Measurements from ENCODE around the gene SNAPC4. TPM values are rescaled to one million over a fixed set of nuclear protein-coding genes. Genes with fewer than 3 reads are reported as not detected.

Gene SNAPC4
- total RNA-seq, 1 experiment from 2014 or later = 24.8 TPM

DNA sequence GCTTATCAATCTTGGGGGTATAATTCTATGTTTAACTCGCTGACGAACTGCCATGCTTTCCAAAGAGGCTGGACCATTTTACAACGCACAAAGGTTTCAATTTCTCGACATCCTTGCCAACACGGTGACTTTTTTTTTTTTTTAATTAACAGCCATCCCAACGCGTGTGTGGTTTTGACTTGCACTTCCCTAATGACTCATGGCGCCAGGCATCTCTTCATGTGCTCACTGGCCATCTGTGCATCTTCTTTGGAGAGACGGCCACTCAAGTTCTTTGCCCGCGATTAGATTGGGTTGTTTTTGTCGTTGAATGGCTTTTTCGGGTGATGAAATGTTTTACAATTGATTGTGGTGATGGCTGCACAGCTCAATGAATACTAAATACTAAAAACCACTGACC is 14.0 kb downstream of the SNAPC4 start:
- CTCF ChIA-PET = no interaction called here

DNA sequence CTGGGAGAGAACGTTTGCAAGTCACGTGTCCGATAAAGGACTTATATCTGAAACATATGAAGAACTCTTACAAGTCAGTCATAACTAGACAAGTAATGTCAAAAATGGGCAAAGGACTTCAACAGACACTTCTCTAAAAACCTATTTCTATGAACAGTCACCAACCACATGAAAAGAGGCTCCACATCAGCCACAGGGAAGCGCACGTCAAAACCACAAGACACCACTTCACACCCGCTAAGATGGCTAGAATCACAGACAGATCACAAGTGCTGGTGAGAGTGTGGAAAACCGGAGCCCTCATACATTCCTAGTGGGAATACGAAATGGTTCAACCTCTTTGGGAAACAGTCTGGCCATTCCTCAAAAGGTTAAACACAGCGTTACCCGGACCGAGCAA is 15.0 kb downstream of the SNAPC4 start:
- ChIA-PET CTCF (no interaction called here), POLR2A (ENCODE audit: low non-redundant PET) (no interaction called here)
- Histone ChIP-seq H3K27me3 (replicated peaks; ENCODE audit: insufficient read depth, low read depth, low read length, poor library complexity) (no peaks in the 10 kb centered on the region), H3K4me1 (ENCODE audit: insufficient read depth, low read length, poor library complexity, severe bottlenecking) (no peaks in the 10 kb centered on the region), H3K27ac (ENCODE audit: low read depth, low read length, poor library complexity, severe bottlenecking) (no peak overlapping the region), H3K9me3 (ENCODE audit: low read depth, low read length, poor library complexity, severe bottlenecking) (no peaks in the 10 kb centered on the region), H3K36me3 (ENCODE audit: insufficient read depth, low read length, poor library complexity, severe bottlenecking) (peaks cover 67% of the 10 kb centered on the region), H3K4me3 (ENCODE audit: low read depth, low read length, poor library complexity, severe bottlenecking) (no peak overlapping the region)
- intact Hi-C loops (cut with micrococcal nuclease; ENCODE audit: unreplicated experiment) = no loop called here
- TF ChIP-seq EZH2 (IDR thresholded peaks at IDR 0.05; ENCODE audit: borderline replicate concordance, low read depth, low read length, poor library complexity, severe bottlenecking) = no peak
- TF ChIP-seq, protein P1, sequence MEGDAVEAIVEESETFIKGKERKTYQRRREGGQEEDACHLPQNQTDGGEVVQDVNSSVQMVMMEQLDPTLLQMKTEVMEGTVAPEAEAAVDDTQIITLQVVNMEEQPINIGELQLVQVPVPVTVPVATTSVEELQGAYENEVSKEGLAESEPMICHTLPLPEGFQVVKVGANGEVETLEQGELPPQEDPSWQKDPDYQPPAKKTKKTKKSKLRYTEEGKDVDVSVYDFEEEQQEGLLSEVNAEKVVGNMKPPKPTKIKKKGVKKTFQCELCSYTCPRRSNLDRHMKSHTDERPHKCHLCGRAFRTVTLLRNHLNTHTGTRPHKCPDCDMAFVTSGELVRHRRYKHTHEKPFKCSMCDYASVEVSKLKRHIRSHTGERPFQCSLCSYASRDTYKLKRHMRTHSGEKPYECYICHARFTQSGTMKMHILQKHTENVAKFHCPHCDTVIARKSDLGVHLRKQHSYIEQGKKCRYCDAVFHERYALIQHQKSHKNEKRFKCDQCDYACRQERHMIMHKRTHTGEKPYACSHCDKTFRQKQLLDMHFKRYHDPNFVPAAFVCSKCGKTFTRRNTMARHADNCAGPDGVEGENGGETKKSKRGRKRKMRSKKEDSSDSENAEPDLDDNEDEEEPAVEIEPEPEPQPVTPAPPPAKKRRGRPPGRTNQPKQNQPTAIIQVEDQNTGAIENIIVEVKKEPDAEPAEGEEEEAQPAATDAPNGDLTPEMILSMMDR (conservative IDR thresholded peaks at IDR 0.05; ENCODE audit: low read depth, low read length) = no peak
- no TSS peak for BruUV-seq (replicated peaks)
- no peak for DNase-seq (ENCODE audit: low spot score)

More for the DNA sequence above, 14.0 kb downstream of the SNAPC4 start:
- BruUV-seq (replicated peaks) = TSS peak; percentile 25
- H3K9me3 ChIP-seq (ENCODE audit: low read depth, low read length, poor library complexity, severe bottlenecking) = no peaks in the 10 kb centered on the region
- POLR2A ChIA-PET (ENCODE audit: low non-redundant PET) = no interaction called here
- no peak overlapping the region for H3K4me3 ChIP-seq (ENCODE audit: low read depth, low read length, poor library complexity, severe bottlenecking)
- no peaks in the 10 kb centered on the region for H3K4me1 ChIP-seq (ENCODE audit: insufficient read depth, low read length, poor library complexity, severe bottlenecking)
- peaks cover 66% of the 10 kb centered on the region for H3K36me3 ChIP-seq (ENCODE audit: insufficient read depth, low read length, poor library complexity, severe bottlenecking)
- DNase-seq (ENCODE audit: low spot score) = no peak
- intact Hi-C loops (cut with micrococcal nuclease; ENCODE audit: unreplicated experiment) = no loop called here
- TF ChIP-seq, protein P1 (conservative IDR thresholded peaks at IDR 0.05; ENCODE audit: low read depth, low read length) = no peak
- TF ChIP-seq EZH2 (IDR thresholded peaks at IDR 0.05; ENCODE audit: borderline replicate concordance, low read depth, low read length, poor library complexity, severe bottlenecking) = no peak
- H3K27me3 ChIP-seq (replicated peaks; ENCODE audit: insufficient read depth, low read depth, low read length, poor library complexity) = no peaks in the 10 kb centered on the region
- no peak overlapping the region for H3K27ac ChIP-seq (ENCODE audit: low read depth, low read length, poor library complexity, severe bottlenecking)

DNA sequence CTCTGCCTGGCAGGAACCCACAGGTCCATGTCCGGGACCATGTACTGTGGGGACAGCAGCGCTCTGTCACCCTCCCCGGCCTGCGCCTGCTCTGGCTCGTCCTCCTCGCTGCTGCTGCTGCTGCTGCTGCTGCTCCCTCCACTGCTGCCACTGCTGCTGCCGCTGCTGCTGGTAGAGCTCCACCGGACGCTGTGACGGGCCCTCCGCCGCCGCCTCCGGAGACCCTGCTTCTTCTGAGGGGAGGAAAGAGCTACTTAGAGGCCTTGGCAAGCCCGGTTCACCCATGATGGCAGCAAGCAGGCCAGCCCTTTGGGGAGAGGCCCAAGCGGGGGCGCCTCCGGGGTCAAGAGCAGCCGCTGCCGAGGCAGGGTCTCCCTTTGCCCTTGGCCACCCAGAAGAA is 16.5 kb downstream of the SNAPC4 start:
- intact Hi-C loops (cut with micrococcal nuclease; ENCODE audit: unreplicated experiment) = no loop called here

More for the DNA sequence above, 16.5 kb downstream of the SNAPC4 start:
- no peak overlapping the region for H3K4me3 ChIP-seq (ENCODE audit: low read depth, low read length, poor library complexity, severe bottlenecking)
- no peaks in the 10 kb centered on the region for H3K9me3 ChIP-seq (ENCODE audit: low read depth, low read length, poor library complexity, severe bottlenecking)
- H3K27me3 ChIP-seq (replicated peaks; ENCODE audit: insufficient read depth, low read depth, low read length, poor library complexity) = no peaks in the 10 kb centered on the region
- no peak for TF ChIP-seq EZH2 (IDR thresholded peaks at IDR 0.05; ENCODE audit: borderline replicate concordance, low read depth, low read length, poor library complexity, severe bottlenecking)
- TF ChIP-seq, protein P1 (conservative IDR thresholded peaks at IDR 0.05; ENCODE audit: low read depth, low read length) = no peak
- no peak overlapping the region for H3K27ac ChIP-seq (ENCODE audit: low read depth, low read length, poor library complexity, severe bottlenecking)
- H3K36me3 ChIP-seq (ENCODE audit: insufficient read depth, low read length, poor library complexity, severe bottlenecking) = peaks cover 75% of the 10 kb centered on the region
- POLR2A ChIA-PET (ENCODE audit: low non-redundant PET) = no interaction called here
- DNase-seq (ENCODE audit: low spot score) = no peak
- no peaks in the 10 kb centered on the region for H3K4me1 ChIP-seq (ENCODE audit: insufficient read depth, low read length, poor library complexity, severe bottlenecking)
- BruUV-seq (replicated peaks) = no TSS peak
- CTCF ChIA-PET = no interaction called here

Data from A673 (cell line).